OCI-LY3 (cell line): ENCODE data around the gene HPD.

Experiments used
- EZH2phosphoT487 ChIP-seq: fragments of 200-600 bp; shearing (Covaris generic); IDR thresholded peaks from 2 replicates; pipeline ENCODE4 v1.6.1; 2018; ENCODE audit warnings: antibody characterized with exemption, mixed run types, low read depth
- TF ChIP-seq, protein P1 (sequence below): fragments of 200-600, 300-600 bp; sonication (generic); IDR thresholded peaks from 2 replicates; pipeline ENCODE4 v1.5.1; 2014; ENCODE audit warnings: antibody characterized with exemption, low read length, low read depth

GRCh38 chr12:121883315-121883660, 24.6 kb upstream of the HPD start:
- TF ChIP-seq, protein P1, sequence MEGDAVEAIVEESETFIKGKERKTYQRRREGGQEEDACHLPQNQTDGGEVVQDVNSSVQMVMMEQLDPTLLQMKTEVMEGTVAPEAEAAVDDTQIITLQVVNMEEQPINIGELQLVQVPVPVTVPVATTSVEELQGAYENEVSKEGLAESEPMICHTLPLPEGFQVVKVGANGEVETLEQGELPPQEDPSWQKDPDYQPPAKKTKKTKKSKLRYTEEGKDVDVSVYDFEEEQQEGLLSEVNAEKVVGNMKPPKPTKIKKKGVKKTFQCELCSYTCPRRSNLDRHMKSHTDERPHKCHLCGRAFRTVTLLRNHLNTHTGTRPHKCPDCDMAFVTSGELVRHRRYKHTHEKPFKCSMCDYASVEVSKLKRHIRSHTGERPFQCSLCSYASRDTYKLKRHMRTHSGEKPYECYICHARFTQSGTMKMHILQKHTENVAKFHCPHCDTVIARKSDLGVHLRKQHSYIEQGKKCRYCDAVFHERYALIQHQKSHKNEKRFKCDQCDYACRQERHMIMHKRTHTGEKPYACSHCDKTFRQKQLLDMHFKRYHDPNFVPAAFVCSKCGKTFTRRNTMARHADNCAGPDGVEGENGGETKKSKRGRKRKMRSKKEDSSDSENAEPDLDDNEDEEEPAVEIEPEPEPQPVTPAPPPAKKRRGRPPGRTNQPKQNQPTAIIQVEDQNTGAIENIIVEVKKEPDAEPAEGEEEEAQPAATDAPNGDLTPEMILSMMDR, result no peak
- no peak for TF ChIP-seq EZH2phosphoT487
